Measurements from ENCODE around the gene SLC15A4.
A peak's percentile ranks its signal among the peaks of the same experiment; 100 is the strongest.
"Not testable (repeated sequence)": the region's sequence is repeated elsewhere in the genome, so short reads cannot be mapped to it uniquely, and the experiment has no call there.

Gene SLC15A4

DNA sequence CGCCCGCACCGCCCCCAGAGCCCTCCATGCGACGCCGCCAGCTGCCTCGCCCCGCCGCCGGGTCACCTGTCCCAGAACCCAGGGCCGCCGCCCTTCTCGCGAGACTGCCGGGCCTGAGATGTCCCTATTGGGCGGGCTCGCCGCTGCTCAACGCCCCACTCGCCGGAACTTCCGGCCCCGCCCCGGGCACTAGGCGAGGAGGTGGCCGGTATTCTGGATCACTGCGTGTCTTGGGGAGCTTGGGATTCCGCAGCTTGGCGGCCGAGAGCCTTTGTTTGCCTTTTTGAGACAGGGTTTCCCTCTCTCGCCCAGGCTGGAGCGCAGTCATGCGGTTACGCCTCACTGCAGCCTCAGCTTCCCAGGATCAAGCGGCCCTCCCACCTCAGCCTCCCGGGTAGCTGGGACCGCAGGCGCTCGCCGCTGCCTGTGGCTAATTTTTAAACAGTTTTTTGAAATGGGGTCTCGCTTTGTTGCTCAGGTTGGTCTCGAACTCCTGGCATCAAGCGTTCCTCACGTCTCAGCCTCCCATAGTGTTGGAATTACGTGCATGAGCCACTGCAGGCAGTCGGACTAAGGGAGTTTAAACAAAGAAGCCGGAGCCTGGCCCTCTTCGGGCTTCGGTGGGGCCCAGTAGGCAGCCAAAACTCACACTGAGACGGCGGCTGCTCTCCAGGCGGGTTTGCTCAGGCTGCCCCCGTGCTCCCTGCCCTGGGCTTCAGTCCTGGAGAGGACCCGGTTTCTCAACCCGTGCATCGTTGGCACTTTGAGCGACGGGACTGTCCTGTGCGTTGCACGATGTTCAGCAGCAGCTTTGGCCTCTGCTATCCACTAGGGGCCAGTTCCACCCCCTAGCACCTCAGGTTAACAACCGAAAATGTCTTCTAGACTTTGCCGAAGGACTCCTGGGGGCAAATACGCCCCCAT lies at the start of gene SLC15A4:
Gene SLC15A4, minus strand, starts transcription at position 43 of the 924 bp plus-strand sequence. Its CDS starts 15 bp downstream, at position 28.
- peak; percentile 85 to 92 (median 86) for DNase-seq (ENCODE audit: low read depth in 2 of 3, low spot score in 1 of 3)

DNA sequence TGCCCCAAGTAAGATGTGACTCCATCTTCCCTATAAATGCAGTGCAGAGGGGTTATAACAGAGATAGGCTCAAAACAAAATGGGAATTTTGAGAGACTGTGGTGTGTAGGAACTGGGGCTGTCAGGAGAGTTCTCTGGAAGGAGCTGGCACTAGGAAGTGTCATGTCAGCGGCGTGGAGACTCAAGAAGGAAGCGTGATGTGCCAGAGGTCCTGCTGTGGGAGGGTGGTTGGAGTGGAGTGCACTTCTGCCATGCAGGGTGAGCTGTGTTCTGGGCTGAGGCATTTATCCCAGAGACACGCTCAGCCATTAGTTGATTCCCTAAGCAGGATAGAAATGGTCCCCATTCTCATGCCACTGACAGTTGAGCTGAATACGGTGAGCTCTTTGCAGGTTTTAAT lies 48.5 kb upstream of the SLC15A4 start:
- no peak for DNase-seq (ENCODE audit: low read depth in 2 of 3, low spot score in 1 of 3)

DNA sequence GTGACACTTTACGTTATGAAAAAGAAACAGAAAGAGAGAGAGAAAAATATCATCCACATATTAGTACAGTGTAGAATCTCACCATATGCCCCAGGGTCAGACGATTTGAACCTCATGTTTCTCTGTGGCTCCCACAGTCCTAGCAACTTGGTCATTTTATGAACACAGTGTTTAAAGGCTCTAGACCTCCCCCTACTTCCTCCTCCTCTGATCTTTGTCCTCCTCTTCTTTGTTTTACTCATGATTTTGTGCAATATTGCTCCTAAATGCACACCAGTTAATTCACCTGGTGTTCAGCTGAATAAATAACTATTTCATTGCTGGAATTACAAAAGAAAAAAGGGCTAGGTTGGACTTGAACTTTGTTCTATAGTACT lies 47.7 kb upstream of the SLC15A4 start:
- DNase-seq (ENCODE audit: low read depth in 2 of 3, low spot score in 1 of 3), result no peak

DNA sequence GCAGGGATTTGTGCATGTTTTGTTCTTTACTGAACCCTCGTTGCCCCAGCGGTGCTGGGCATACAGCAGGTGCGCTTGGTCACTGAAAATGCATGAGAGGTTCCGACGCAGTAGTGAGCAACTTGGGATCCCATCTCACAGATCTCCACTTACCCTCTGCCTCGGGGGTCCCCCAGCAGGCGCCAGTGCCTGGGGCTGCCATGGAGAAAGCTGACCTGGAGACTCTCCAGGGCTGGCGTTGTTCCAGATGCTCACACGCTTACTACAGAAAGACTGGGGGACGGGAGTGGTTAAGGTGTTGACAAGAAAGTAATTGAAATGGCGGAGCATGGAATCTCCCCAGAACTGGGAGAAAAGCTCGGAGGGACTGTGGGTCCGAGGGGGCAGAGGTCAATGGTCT lies 43.7 kb upstream of the SLC15A4 start:
- no peak for DNase-seq (ENCODE audit: low read depth in 2 of 3, low spot score in 1 of 3)

DNA sequence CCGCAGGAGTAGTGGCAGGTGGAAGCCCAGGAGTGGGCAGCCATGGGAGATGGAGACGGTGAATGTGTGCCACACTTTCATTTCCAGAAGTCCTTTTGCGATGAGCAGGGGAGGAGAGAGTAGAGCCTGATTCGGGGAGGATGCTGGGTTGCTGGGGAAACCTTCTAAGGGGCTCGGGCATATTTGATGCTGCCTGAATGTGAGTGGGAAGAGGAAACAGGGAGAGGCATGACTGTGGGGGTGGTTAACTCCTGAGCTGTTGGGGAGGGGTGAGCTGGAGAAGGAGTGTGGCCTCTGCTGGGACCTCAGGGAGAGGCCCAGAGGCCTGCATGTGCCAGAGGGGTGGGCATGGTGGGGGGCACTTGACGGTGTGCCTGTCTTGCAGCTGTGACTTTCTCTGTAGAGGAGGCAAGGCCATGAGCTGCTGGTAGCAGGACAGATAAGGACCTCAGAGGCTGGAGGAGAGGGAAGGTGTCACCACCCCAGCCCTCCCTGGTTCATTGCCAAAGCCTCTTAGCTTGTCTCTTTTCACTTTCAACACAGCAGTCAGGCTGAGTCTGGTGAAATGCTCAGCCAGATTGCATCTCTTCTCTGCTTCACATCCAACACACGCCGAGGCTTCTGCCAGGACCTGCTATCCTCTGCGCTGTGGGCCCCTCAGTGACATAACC lies 40.9 kb upstream of the SLC15A4 start:
- DNase-seq (ENCODE audit: low read depth in 2 of 3, low spot score in 1 of 3), result no peak

DNA sequence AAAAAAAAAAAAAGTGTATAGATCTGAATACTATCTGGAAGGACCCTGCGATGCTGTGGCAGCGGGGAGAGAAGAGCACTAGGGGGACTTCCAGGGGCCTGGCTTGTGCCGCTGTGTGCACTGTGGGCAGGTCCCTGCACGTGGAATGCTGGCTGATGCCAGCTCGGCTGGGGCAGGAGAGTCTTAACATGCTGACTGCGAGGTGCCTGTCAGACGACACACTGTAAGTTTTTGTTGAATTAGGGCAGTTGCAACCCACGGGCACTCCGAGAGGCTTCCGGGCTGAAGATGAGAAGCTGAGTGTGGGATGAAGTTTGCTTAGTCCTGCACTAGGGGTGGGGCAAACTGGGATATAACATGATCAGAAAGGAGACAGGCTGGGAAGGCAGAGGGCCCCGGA lies 40.2 kb upstream of the SLC15A4 start:
- DNase-seq (ENCODE audit: low read depth in 2 of 3, low spot score in 1 of 3), result no peak

DNA sequence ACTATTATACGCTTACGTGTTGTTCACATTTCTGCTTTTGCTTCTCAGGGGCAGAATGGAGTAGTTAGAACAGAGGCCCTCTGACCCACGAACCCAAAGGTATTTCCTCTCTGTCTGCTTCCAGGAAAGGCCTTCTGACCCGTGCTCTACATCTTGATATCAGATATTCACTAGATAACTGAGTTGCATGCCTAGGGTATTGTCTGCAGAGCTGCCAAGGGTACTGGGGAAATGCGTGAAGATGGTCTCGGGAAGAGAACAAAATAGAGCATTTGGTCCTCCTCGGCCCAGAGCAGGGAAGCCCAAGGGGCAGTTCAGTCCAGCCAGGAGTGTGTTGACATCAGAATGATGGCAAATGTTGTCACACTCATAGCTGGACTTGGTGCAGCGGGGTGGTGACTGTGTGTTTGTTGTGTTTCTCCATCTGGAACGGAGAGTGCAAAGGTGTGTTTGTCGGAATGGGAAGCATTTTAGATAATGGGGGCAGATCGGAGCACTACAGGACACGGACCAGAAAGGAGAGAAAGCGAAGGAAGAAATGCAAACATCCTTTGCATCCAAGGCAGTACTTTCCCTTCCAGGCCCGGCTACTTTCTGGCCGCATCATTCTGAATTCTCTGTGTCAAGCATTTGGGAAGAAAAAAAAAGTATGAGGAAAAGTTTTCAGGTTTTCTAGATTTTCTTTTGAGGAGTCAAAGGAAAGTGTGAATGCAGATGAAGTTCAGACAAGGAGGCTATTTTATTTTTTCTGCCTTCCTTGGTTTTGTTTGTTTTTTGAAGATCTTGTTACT lies 37.7 kb upstream of the SLC15A4 start:
- no peak for DNase-seq (ENCODE audit: low read depth in 2 of 3, low spot score in 1 of 3)

DNA sequence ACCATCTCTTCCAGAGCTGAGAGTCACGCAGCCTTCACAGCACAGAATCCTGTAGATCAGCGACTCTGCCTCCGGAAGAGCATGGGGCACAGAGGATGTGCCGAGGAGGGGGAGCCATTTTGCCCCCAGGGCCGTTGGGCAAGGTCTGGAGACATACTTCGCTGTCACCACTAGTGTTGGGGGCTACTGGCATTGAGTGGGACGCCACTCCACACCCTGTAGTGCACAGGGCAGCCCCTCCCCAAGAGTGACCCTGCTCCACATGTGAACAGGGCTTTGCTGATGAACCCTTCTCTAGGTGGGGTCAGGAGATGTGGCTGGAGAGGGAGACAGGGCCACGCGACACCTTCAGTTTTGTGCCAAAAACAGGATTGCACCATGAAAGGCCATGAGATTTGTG lies 35.6 kb upstream of the SLC15A4 start:
- no peak for DNase-seq (ENCODE audit: low read depth in 2 of 3, low spot score in 1 of 3)

DNA sequence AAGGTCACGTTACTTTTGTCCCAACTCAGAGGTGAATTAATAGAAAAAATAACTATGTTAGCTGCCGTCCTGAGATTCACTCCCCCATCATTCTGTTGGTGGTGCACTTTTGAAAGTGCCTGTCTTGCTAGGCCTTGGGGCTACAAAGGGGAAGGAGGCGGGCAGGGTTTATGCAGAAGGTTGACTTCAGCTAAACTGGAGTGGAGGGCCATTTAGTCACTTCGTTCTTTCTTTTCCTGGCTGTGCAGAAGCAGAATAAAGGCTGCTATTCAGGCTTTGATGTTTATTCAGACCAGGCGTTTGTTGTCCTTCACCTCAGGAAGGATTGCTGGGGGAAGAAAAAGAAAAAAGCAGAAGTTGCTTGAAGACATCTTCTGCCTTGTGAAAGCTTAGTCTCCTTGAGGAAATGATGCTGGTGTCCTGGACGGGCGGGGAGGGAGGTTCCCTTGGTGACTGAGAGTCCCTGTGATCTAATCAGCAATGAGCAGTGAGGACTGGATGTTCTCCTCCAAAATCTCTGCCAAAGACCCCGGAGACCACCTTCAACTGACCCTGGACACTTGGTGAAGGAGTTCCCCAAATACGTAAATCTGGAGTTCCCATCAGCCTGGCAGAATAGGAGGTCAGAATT lies 33.5 kb upstream of the SLC15A4 start:
- DNase-seq (ENCODE audit: low read depth in 2 of 3, low spot score in 1 of 3), result no peak

DNA sequence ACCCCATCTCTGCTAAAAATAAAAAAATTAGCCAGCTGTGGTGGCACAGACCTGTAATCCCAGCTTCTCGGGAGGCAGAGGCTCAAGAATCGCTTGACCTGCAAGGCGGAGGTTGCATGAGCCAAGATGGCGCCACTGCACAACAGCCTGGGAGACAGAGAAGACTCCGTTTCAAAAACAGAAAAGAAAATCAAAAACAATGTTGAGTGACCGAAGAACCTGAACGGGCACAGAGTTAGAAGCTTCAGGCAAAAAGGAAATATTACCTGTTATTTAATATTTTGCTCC lies 33.0 kb upstream of the SLC15A4 start:
- DNase-seq (ENCODE audit: low read depth in 2 of 3, low spot score in 1 of 3), result no peak

DNA sequence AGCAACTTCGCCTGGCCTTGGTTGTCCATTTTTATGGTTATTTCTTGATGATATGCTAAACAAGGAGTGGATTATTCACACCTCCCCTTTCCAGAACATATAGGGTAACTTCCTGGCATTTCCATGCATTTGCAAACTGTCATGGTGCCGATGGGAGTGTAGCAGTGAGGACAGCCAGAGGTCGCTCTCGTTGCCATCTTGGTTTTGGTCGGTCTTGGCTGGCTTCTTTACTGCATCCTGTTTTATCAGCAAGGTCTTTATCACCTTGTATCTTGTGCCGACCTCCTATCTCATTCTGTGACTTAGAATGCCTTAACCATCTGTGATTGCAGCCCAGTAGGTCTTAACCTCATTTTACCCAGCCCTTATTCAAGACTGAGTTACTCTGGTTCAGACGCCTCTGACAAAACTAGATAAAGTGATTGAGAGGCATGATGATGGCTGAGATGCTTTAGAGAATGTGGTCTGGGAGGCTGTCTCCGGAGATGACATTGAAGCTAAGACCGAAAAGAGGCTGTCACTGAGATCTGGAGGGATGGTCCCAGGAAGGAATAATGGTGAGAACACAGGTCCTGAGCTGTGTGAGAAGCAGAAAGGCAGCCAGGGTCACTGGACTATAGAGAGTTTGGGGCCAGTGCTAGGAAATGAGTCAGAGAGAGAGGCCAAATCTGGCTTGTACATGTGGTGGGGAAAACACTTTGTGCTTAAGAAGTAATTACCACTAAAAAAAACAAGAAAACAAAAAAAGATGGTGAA lies 32.5 kb upstream of the SLC15A4 start:
- no peak for DNase-seq (ENCODE audit: low read depth in 2 of 3, low spot score in 1 of 3)

DNA sequence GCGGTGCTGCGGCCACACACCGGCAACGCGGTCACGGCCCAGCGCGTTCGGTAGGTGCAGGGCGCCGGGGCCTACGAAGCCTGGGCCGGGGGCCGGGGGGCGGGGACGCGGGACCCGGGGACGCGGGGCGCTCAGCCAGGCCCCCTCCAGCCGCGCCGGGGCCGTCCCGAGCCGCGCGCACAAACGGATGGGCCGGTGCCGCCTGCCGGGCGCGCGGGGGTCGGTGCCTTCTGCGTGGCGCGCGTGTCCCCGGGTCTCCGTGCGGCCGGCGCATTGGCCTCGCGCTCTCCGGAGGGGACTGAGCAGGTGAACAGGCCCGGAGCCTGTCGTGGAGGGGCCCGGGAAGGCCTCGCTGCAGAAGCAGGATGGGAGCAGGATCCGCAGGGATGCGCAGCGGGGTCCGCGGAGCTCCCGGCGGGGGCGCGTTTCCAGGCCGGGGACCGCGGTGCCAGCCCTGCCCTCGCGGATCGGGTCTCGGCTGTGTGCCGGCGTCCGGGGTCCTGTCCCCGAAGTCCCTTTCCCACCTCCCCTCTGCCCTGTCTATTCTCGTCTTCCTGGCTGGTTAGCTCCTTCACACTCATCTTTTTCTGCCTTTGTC lies 29.9 kb upstream of the SLC15A4 start:
- DNase-seq (ENCODE audit: low read depth in 2 of 3, low spot score in 1 of 3), result no peak

DNA sequence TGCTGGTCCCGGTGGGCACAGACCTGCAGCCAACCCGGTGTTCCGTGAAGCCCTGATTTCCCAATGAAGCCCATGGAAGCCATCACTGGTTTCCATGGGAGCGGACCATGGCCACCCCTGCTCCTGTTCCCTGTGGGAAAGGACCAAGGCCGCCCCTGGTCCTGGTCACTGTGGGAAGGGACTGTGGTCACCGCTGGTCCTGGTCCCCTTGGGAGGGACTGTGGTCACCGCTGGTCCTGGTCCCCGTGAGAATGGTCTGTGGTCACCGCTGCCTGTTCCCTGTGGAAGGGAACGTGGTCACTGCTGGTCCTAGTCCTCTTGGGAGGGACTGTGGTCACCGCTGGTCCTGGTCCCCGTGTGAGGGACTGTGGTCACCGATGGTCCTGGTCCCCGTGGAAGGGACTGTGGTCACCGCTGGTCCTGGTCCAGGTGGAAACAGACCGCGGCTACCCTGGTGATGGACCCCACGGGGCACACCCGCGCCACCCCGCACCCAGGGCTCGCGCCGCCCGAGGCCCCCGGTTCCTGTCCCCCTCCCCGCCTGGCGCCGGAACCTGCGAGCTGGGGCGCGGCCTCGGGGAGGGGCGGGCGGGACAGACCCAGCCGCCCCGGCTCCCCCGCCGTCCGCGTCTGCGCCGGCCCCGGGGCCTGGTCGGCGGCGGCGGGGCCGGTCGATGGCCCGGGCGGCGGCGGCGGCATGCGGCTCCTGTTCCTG lies 29.3 kb upstream of the SLC15A4 start, which contains the start of gene GLT1D1:
Gene GLT1D1, plus strand, starts transcription at position 594 of the 715 bp plus-strand sequence. Its CDS starts 104 bp downstream, at position 698.
- DNase-seq (ENCODE audit: low read depth in 2 of 3, low spot score in 1 of 3), result no peak

DNA sequence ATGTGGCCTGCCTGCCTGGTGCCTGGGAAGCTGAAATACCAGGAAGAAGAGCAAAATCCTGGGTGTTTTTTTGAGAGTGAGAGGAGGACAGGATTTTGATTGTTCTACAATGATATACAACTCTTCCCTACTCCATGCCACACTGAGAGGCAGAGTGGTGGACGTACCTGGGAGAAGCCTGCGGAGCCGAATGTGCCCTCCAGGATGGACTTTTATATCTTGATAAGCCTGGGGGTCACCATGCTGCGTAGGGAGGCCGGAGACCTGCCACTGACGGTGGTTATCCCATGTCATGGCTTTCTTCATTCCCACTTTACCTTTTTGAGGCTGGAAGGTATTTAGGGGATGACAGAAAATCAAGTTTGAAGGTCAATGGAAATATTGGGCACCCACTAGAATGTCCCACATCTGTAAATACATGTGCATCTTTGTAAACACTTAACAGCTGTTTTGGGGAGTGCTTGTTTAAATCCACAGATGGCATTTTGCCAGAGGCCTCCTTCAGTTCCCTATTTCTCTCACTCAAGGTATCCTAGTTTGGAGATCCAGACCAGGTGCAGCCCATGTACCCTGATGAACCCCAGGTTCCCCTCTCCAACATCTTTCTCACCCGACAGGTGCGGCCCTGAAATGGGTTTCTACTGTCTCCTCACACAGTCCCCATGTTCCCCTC lies 28.4 kb upstream of the SLC15A4 start:
- no peak for DNase-seq (ENCODE audit: low read depth in 2 of 3, low spot score in 1 of 3)

DNA sequence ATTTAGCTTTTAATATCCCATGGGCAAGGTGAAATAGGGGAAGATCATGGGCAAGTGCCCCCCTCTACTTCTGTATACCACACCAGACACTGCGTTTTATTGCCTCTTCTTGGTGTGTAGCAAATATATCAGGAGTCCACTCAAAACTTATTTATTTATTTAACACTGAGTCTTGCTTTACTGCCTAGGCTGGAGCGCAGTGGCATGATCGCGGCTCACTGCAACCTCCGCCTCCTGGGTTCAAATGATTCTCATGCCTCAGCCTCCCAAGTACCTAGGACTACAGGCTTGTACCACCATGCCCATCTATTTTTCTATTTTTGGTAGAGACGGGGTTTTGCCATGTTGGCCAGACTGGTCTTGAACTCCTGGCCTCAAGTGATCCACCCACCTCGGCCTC lies 27.7 kb upstream of the SLC15A4 start:
- not testable (repeated sequence) for DNase-seq (ENCODE audit: low read depth in 2 of 3, low spot score in 1 of 3)

DNA sequence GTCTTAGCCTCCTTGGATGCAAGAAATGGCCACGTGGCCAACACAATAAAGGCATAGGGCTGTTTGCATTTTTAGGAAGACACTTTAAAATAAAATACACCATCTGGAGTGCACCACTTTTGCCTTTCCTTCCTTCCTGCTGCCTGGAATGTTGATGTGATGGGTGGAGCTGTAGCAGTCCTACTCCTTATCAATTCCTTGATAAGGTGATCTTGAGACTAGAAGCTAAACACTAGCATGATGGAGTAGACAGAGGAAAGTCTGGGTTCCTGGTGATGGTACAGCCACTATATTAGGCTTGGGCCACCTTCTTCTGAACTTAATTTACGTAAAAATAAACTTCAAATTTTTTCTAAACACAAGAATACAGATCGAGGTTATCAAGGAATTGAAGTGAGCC lies 26.6 kb upstream of the SLC15A4 start:
- no peak for DNase-seq (ENCODE audit: low read depth in 2 of 3, low spot score in 1 of 3)

DNA sequence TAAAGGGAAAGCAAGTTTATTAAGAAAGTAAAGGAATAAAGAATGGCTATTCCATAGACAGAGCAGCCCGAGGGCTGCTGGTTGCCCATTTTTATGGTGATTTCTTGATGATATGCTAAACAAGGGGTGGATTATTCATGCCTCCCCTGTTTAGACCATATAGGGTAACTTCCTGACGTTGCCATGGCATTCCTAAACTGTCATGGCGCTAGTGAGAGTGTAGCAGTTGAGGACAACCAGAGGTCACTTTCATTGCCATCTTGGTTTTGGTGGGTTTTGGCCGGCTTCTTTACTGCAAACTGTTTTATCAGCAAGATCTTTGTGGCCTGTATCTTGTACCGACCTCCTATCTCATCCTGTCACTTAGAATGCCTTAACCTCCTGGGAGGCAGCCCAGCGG lies 26.0 kb upstream of the SLC15A4 start:
- DNase-seq (ENCODE audit: low read depth in 2 of 3, low spot score in 1 of 3), result not testable (repeated sequence)

DNA sequence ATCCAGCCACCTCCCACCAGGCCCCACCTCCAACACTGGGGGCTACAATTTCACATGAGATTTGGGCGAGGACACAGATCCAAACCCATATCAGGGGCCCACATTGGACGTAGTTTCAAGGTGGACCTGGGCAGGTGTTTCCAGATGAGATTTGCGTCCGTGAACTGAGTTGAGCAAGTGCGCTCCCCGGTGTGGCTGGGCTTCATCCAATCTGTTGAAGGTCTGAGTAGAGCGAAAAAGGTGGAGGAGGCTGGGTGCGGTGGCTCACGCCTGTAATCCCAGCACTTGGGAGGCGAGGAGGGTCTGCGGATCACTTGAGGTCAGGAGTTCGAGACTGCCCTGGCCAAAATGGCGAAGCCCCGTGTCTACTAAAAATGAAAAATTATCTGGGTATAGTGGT lies 24.6 kb upstream of the SLC15A4 start:
- DNase-seq (ENCODE audit: low read depth in 2 of 3, low spot score in 1 of 3), result no peak

DNA sequence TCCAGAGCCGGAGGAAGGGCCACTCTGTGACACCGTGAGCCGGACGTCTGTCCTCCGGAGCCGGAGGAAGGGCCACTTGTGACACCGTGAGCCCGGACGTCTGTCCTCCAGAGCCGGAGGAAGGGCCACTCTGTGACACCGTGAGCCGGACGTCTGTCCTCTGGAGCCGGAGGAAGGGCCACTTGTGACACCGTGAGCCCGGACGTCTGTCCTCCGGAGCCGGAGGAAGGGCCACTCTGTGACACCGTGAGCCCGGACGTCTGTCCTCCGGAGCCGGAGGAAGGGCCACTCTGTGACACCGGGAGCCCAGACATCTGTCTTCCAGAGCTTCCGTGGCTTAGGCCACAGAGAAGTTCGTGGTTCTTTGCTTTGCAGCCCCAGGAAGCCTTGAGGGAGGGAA lies 22.9 kb upstream of the SLC15A4 start:
- not testable (repeated sequence) for DNase-seq (ENCODE audit: low read depth in 2 of 3, low spot score in 1 of 3)

Measured in stimulated activated CD4-positive, alpha-beta T cell treated with anti-CD3 and anti-CD28 coated beads, Interleukin-12 subunit alpha, Interleukin-12 subunit beta, amount 100 ng/mL, for 48 hours (primary cell).